ENCODE results near the gene RNF214. TPM values are rescaled to one million over a fixed set of nuclear protein-coding genes. Genes with fewer than 3 reads are reported as not detected.

The RNF214 gene
- total RNA-seq, 1 experiment from 2014 or later = 37.8 TPM

DNA sequence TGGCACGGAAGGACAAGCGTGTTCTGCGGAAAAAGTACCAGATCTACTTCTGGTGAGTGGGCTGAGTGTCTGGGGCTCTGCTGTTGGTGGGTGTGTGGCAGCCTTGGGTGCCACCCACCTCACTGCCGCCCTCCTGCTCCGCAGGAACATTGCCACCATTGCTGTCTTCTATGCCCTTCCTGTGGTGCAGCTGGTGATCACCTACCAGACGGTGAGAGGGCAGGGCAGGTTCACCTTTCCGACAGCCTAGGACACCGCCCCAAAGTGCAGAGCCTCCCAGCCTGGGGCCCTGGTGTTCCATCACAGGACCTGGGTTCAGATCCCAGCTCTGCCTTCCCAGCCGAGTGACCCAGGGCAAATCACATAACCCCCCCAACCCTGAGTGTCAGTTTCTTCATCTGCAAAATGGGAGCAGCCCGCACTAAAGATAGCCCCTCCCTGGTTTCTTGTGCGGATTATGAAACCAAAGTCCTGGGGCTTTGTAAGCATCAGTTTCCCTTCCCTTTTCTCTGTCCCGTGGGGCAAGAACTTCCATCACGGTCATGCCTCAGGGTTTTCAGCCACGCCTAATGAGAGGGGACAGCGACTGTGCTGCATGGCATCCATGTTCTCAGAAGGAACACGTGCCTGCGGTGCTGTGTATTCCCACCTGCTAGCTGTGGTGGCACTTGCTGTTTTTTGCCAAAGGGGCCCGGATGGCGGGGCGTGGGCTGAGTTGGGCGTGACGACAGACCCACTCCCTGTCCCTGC lies 43.1 kb upstream of the RNF214 start:
- no peaks in the 10 kb centered on the region for H3K9me3 ChIP-seq (ENCODE audit: low read depth, low read length, poor library complexity, severe bottlenecking)
- BruUV-seq (replicated peaks) = no TSS peak
- H3K27me3 ChIP-seq (replicated peaks; ENCODE audit: insufficient read depth, low read depth, low read length, poor library complexity) = no peaks in the 10 kb centered on the region
- POLR2A ChIA-PET (ENCODE audit: low non-redundant PET) = no interaction called here
- no peak for TF ChIP-seq EZH2 (IDR thresholded peaks at IDR 0.05; ENCODE audit: borderline replicate concordance, low read depth, low read length, poor library complexity, severe bottlenecking)
- TF ChIP-seq, protein P1, sequence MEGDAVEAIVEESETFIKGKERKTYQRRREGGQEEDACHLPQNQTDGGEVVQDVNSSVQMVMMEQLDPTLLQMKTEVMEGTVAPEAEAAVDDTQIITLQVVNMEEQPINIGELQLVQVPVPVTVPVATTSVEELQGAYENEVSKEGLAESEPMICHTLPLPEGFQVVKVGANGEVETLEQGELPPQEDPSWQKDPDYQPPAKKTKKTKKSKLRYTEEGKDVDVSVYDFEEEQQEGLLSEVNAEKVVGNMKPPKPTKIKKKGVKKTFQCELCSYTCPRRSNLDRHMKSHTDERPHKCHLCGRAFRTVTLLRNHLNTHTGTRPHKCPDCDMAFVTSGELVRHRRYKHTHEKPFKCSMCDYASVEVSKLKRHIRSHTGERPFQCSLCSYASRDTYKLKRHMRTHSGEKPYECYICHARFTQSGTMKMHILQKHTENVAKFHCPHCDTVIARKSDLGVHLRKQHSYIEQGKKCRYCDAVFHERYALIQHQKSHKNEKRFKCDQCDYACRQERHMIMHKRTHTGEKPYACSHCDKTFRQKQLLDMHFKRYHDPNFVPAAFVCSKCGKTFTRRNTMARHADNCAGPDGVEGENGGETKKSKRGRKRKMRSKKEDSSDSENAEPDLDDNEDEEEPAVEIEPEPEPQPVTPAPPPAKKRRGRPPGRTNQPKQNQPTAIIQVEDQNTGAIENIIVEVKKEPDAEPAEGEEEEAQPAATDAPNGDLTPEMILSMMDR (conservative IDR thresholded peaks at IDR 0.05; ENCODE audit: low read depth, low read length) = no peak
- DNase-seq (ENCODE audit: low spot score) = no peak
- CTCF ChIA-PET = no interaction called here
- no peak overlapping the region for H3K4me3 ChIP-seq (ENCODE audit: low read depth, low read length, poor library complexity, severe bottlenecking)
- H3K27ac ChIP-seq (ENCODE audit: low read depth, low read length, poor library complexity, severe bottlenecking) = no peak overlapping the region
- H3K4me1 ChIP-seq (ENCODE audit: insufficient read depth, low read length, poor library complexity, severe bottlenecking) = no peaks in the 10 kb centered on the region
- intact Hi-C loops (cut with micrococcal nuclease; ENCODE audit: unreplicated experiment) = no loop called here
- H3K36me3 ChIP-seq (ENCODE audit: insufficient read depth, low read length, poor library complexity, severe bottlenecking) = peaks cover 13% of the 10 kb centered on the region

DNA sequence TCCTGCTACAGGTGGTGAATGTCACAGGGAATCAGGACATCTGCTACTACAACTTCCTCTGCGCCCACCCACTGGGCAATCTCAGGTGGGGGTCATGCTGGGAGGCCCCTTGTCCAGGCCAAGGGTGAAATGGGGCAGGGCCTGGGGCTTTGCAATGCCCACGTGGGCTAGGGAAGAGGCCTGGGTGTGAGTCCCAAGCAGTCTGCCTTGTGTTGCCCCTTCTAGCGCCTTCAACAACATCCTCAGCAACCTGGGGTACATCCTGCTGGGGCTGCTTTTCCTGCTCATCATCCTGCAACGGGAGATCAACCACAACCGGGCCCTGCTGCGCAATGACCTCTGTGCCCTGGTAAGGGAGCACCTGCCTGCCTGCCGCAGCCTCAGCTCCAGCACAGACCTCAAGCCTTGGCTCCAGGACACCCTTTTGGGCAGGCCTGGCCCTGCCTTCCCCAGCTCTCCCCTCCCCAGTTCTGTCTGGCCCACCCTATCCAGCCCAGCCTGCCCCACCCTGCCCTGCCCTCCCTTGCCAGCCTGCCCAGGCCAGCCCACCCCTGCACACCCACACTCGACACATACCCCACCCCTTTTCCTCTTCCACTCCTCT lies 42.4 kb upstream of the RNF214 start:
- Histone ChIP-seq H3K9me3 (ENCODE audit: low read depth, low read length, poor library complexity, severe bottlenecking) (no peaks in the 10 kb centered on the region), H3K4me3 (ENCODE audit: low read depth, low read length, poor library complexity, severe bottlenecking) (no peak overlapping the region), H3K27me3 (replicated peaks; ENCODE audit: insufficient read depth, low read depth, low read length, poor library complexity) (no peaks in the 10 kb centered on the region), H3K27ac (ENCODE audit: low read depth, low read length, poor library complexity, severe bottlenecking) (no peak overlapping the region), H3K4me1 (ENCODE audit: insufficient read depth, low read length, poor library complexity, severe bottlenecking) (no peaks in the 10 kb centered on the region), H3K36me3 (ENCODE audit: insufficient read depth, low read length, poor library complexity, severe bottlenecking) (peaks cover 13% of the 10 kb centered on the region)
- no peak for TF ChIP-seq EZH2 (IDR thresholded peaks at IDR 0.05; ENCODE audit: borderline replicate concordance, low read depth, low read length, poor library complexity, severe bottlenecking)
- TF ChIP-seq, protein P1 (conservative IDR thresholded peaks at IDR 0.05; ENCODE audit: low read depth, low read length) = no peak
- DNase-seq (ENCODE audit: low spot score) = no peak
- BruUV-seq (replicated peaks) = no TSS peak
- ChIA-PET POLR2A (ENCODE audit: low non-redundant PET) (no interaction called here), CTCF (no interaction called here)
- intact Hi-C loops (cut with micrococcal nuclease; ENCODE audit: unreplicated experiment) = no loop called here

- POLR2A ChIA-PET (ENCODE audit: low non-redundant PET) = no interaction called here
- Histone ChIP-seq H3K36me3 (ENCODE audit: insufficient read depth, low read length, poor library complexity, severe bottlenecking) (peaks cover 13% of the 10 kb centered on the region), H3K4me1 (ENCODE audit: insufficient read depth, low read length, poor library complexity, severe bottlenecking) (no peaks in the 10 kb centered on the region), H3K4me3 (ENCODE audit: low read depth, low read length, poor library complexity, severe bottlenecking) (no peak overlapping the region), H3K27me3 (replicated peaks; ENCODE audit: insufficient read depth, low read depth, low read length, poor library complexity) (no peaks in the 10 kb centered on the region), H3K27ac (ENCODE audit: low read depth, low read length, poor library complexity, severe bottlenecking) (no peak overlapping the region), H3K9me3 (ENCODE audit: low read depth, low read length, poor library complexity, severe bottlenecking) (no peaks in the 10 kb centered on the region)
- CTCF ChIA-PET = interaction anchor here (0.6 kb wide), 1 partner anchor 104 kb away, joined by 10 read pairs; no protein-coding TSS in a partner anchor
- no peak for TF ChIP-seq EZH2 (IDR thresholded peaks at IDR 0.05; ENCODE audit: borderline replicate concordance, low read depth, low read length, poor library complexity, severe bottlenecking)
- TF ChIP-seq, protein P1 (conservative IDR thresholded peaks at IDR 0.05; ENCODE audit: low read depth, low read length) = no peak
- intact Hi-C loops (cut with micrococcal nuclease; ENCODE audit: unreplicated experiment) = no loop called here
- BruUV-seq (replicated peaks) = no TSS peak
- no peak for DNase-seq (ENCODE audit: low spot score)
Observed at GRCh38 chr11:117191680-117192400, 40.6 kb upstream of the RNF214 start.
